PC-9 (cell line): Measurements from ENCODE around the gene LALBA.
"Not testable (repeated sequence)": the region's sequence is repeated elsewhere in the genome, so short reads cannot be mapped to it uniquely, and the experiment has no call there.

Experiments
- CTCF ChIP-seq: fragments of 200-600 bp; sonication (generic); conservative IDR thresholded peaks from 2 replicates; pipeline ENCODE4 v1.6.1; 2017; ENCODE audit warnings: mixed run types, antibody characterized with exemption, mild to moderate bottlenecking, moderate library complexity
- EZH2 ChIP-seq: fragments of 200-600 bp; sonication (generic); IDR thresholded peaks from 2 replicates; pipeline ENCODE4 v1.8.0; 2017; ENCODE audit warnings: antibody characterized with exemption, low read depth

GRCh38 chr12:48520381-48520780 is 49.5 kb downstream of the LALBA start:
- TF ChIP-seq EZH2, CTCF: not testable (repeated sequence)
